Stimulated activated naive CD8-positive, alpha-beta T cell treated with anti-CD3 and anti-CD28 coated beads, Interleukin-15, Interleukin-2, amounts not matched to agents 100 ng/mL and 50 ng/mL, for 24 hours (primary cell): ENCODE measurements around the gene SAXO1.
"Not testable (repeated sequence)": the region's sequence is repeated elsewhere in the genome, so short reads cannot be mapped to it uniquely, and the experiment has no call there.

ENCODE experiments used
- H3K27ac Mint-ChIP-seq: one replicate; pipeline ENCODE4 v1.8.0; 2021; ENCODE audit warnings: mild to moderate bottlenecking, mixed read lengths
- H3K27me3 Mint-ChIP-seq: one replicate; pipeline ENCODE4 v1.8.0; 2021; ENCODE audit warnings: mixed read lengths
- H3K36me3 Mint-ChIP-seq: one replicate; pipeline ENCODE4 v1.8.0; 2021; ENCODE audit warnings: low read depth, mixed read lengths
- H3K4me1 Mint-ChIP-seq: one replicate; pipeline ENCODE4 v1.8.0; 2021; ENCODE audit warnings: low read depth, mixed read lengths
- H3K4me3 Mint-ChIP-seq: one replicate; pipeline ENCODE4 v1.8.0; 2021; ENCODE audit warnings: mild to moderate bottlenecking, mixed read lengths
- H3K9me3 Mint-ChIP-seq: one replicate; pipeline ENCODE4 v1.8.0; 2021; ENCODE audit warnings: mixed read lengths

The SAXO1 gene

DNA sequence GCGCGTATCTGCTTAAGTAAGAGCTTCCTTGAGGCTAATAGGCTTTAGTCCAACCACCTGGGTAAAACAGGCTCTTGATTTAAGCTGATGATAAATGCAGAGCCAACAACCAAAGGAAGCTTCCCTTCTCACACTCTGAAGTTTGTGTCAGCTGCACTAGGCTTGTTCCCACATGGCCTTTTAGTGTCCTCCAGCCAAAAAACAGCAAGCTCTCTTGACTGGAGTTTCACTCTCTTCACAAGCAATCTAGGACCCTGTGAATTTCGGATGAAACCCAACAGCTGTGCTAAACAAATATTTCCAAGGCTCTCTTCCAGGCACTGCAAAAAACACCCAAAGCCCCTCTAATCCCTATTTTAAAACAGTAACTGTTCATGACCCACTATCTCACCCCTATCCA is 63.9 kb downstream of the SAXO1 start:
- H3K4me3 Mint-ChIP-seq, result no peak overlapping the region
- peaks cover 19% of the 10 kb centered on the region for H3K9me3 Mint-ChIP-seq
- H3K36me3 Mint-ChIP-seq, result no peaks in the 10 kb centered on the region
- H3K4me1 Mint-ChIP-seq, result no peaks in the 10 kb centered on the region
- no peak overlapping the region for H3K27ac Mint-ChIP-seq
- peaks cover 4% of the 10 kb centered on the region for H3K27me3 Mint-ChIP-seq

- Mint-ChIP-seq H3K27me3 (peaks cover 8% of the 10 kb centered on the region), H3K9me3 (no peaks in the 10 kb centered on the region), H3K27ac (no peak overlapping the region), H3K4me1 (no peaks in the 10 kb centered on the region), H3K4me3 (no peak overlapping the region), H3K36me3 (no peaks in the 10 kb centered on the region)
Observed at GRCh38 chr9:18955626-18956025, 77.4 kb downstream of the SAXO1 start.

DNA sequence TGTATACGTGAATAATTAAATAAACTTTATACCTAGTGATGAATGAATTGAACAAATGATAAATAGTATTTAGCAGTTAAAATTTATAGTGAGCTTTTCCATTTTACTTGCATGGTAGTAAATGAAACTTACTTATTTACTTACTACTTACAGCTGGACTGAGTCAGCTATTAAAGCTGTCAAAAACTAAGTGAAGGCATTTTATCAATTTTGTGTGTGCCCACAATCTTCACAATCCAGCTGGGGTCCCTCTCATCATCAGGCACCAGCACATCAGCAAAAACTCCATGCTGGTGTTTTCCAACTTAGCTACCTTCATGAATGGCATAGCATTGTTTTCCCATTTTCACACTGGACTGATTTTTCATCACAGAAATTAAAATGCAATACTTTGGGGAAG is 81.1 kb downstream of the SAXO1 start:
- H3K27ac Mint-ChIP-seq, result no peak overlapping the region
- no peaks in the 10 kb centered on the region for H3K9me3 Mint-ChIP-seq
- H3K36me3 Mint-ChIP-seq, result no peaks in the 10 kb centered on the region
- H3K4me3 Mint-ChIP-seq, result no peak overlapping the region
- H3K4me1 Mint-ChIP-seq, result no peaks in the 10 kb centered on the region
- peaks cover 6% of the 10 kb centered on the region for H3K27me3 Mint-ChIP-seq

DNA sequence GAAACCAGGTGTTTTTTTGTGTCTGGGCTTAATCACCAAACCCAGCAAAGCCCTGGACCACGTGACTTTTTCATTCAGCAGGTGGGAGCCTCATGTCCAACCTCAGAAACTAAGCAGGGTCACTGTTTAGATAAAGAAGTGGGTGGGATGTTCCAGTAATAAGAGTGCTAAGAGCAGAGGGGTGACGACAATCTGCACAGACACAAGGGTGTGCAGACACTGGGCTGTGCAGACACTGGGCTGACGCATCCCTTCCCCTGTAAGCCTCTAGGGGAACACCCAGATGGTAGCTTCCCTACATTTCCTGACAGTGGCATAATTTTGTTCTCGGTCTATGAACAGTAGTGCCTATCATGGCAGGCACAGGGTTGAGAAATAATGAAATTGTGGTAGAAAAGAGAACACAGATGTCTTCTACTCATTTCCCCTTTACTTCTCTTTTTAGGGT is 85.1 kb downstream of the SAXO1 start:
- no peak overlapping the region for H3K4me3 Mint-ChIP-seq

DNA sequence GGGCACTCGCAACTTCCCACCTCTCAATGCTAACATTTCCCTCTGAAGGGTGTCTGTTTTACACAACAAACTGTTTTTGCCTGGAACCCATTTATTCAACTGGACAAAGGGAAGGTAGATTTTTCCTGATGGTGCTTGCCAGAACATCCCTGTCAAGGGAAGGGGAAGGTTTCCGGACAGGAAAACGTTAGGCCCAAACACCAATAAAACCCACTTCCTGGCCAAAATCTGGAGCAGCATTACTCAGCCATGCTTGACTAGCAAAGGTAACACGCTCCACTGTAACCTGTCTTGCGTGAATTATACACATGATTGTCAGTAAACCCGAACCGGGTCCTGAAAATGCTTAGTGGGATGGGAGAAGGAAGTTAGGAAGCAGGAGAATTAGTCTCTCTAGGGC is 90.2 kb downstream of the SAXO1 start:
- Mint-ChIP-seq H3K9me3 (no peaks in the 10 kb centered on the region), H3K4me3 (no peak overlapping the region), H3K27me3 (no peaks in the 10 kb centered on the region), H3K36me3 (no peaks in the 10 kb centered on the region), H3K4me1 (no peaks in the 10 kb centered on the region), H3K27ac (no peak overlapping the region)

More for the DNA sequence above, 85.1 kb downstream of the SAXO1 start:
- no peak overlapping the region for H3K27ac Mint-ChIP-seq
- no peaks in the 10 kb centered on the region for H3K27me3 Mint-ChIP-seq
- H3K4me1 Mint-ChIP-seq, result no peaks in the 10 kb centered on the region
- H3K9me3 Mint-ChIP-seq, result no peaks in the 10 kb centered on the region
- no peaks in the 10 kb centered on the region for H3K36me3 Mint-ChIP-seq

GRCh38 chr9:18941060-18941740 is 91.8 kb downstream of the SAXO1 start:
- Mint-ChIP-seq H3K4me1 (no peaks in the 10 kb centered on the region), H3K4me3 (no peak overlapping the region), H3K36me3 (no peaks in the 10 kb centered on the region), H3K27ac (no peak overlapping the region), H3K27me3 (no peaks in the 10 kb centered on the region), H3K9me3 (no peaks in the 10 kb centered on the region)

DNA sequence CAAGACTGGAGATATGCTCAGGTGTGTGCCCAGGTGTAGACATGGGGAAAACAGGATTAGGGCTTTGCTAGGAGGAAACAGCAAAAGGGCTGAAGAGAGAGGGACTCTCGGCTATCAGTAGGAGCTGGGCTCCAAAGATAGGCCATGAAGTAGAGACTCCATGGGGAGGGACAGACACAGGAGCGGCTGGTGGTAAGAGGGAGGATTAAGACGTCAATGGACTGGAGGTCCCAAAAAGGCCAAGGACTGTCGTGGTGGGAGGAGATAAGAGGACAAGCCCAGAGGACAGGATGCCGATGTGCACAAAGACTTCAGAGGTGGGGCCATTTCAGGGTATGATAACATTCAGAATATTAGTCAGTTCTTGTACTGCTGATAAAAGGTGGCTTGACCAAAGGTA is 93.1 kb downstream of the SAXO1 start:
- no peaks in the 10 kb centered on the region for H3K27me3 Mint-ChIP-seq
- H3K36me3 Mint-ChIP-seq, result no peaks in the 10 kb centered on the region
- no peaks in the 10 kb centered on the region for H3K9me3 Mint-ChIP-seq
- H3K27ac Mint-ChIP-seq, result no peak overlapping the region
- H3K4me3 Mint-ChIP-seq, result no peak overlapping the region
- H3K4me1 Mint-ChIP-seq, result no peaks in the 10 kb centered on the region

DNA sequence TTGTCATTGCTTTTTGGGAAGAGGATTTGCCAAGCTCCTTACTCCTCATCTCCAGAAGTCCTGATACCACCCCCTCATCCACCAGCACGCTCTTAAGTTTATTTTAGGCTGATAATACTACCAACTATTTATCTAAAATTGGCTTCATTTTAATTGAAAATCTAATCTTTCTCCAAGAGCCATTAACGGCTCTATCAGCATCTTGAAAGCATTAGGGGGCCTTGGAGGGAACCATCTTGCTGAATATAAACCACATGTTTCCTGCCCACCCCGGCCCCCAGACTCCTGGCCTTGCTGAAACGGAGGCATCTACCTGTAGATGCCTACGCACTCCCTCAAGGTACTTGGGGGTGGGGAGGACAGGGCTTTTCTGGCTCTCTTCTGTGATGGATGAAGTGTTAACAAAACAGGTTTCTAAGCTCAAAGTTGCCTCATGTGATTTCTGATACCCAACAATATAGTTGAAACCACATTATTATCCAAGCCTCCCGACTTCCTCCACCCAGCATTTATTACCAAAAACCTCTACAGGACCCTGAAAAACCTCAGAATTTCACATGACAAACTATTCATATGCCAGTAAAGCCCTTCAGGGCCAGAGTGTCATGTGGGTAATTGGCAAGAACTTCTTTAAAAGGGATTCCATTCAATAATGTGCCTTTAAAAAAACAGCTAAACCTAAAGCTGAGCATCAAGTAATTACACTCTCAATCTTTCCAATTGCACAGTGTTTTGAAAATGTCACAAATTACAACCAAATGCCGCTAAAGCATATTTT is 96.7 kb downstream of the SAXO1 start:
- peaks cover 7% of the 10 kb centered on the region for H3K9me3 Mint-ChIP-seq
- no peaks in the 10 kb centered on the region for H3K27me3 Mint-ChIP-seq
- no peaks in the 10 kb centered on the region for H3K4me1 Mint-ChIP-seq
- H3K36me3 Mint-ChIP-seq, result no peaks in the 10 kb centered on the region
- no peak overlapping the region for H3K4me3 Mint-ChIP-seq
- H3K27ac Mint-ChIP-seq, result no peak overlapping the region

DNA sequence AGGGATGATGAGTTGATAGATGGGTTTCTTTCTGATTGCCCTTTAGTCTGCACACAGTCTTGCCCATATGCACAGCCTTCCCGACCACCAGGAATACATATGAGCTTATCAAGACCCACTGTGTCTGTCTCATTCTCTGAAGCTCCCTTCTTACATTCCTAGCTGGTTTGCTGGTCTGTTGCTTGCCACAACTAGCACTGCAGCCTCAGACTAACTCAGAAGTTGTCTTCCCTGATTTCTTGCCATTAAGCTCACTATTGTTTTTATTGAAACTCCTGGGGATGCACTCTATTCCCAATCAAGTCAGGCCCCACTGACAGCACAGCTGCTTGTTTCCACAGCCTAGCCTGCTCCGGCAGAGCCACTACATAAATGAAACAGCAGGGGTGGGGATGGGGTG is 97.5 kb downstream of the SAXO1 start:
- H3K4me1 Mint-ChIP-seq, result no peaks in the 10 kb centered on the region
- H3K27ac Mint-ChIP-seq, result no peak overlapping the region
- H3K36me3 Mint-ChIP-seq, result no peaks in the 10 kb centered on the region
- peaks cover 7% of the 10 kb centered on the region for H3K9me3 Mint-ChIP-seq
- H3K27me3 Mint-ChIP-seq, result no peaks in the 10 kb centered on the region
- H3K4me3 Mint-ChIP-seq, result no peak overlapping the region

GRCh38 chr9:18930611-18931010 is 102.4 kb downstream of the SAXO1 start:
- H3K27ac Mint-ChIP-seq, H3K9me3 Mint-ChIP-seq, H3K4me3 Mint-ChIP-seq, H3K4me1 Mint-ChIP-seq, H3K27me3 Mint-ChIP-seq, H3K36me3 Mint-ChIP-seq: not testable (repeated sequence)

GRCh38 chr9:18928711-18929110 is 104.3 kb downstream of the SAXO1 start:
- no peaks in the 10 kb centered on the region for H3K9me3 Mint-ChIP-seq
- no peaks in the 10 kb centered on the region for H3K27me3 Mint-ChIP-seq
- H3K4me1 Mint-ChIP-seq, result no peaks in the 10 kb centered on the region
- no peak overlapping the region for H3K4me3 Mint-ChIP-seq
- H3K27ac Mint-ChIP-seq, result no peak overlapping the region
- no peaks in the 10 kb centered on the region for H3K36me3 Mint-ChIP-seq

DNA sequence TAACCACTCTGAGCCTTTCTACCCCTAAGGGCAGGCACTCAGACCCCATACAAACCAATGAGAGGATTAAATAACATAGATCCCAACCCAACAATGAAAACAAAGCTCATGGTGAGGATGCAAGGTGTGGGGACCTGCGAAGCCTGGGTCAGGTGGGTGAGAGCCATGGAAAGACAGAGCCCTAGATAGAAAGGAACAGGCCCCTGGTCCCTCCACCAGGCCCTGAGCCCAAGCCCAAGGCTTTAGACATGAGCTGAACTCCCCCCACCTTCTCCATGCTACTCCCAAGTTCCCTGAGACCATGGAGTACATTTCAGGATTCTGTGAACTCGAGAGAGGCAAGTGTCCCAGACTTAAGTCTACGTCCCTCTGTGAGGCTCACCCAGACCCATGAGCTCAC is 106.5 kb downstream of the SAXO1 start:
- H3K27ac Mint-ChIP-seq, result no peak overlapping the region
- no peaks in the 10 kb centered on the region for H3K36me3 Mint-ChIP-seq
- H3K27me3 Mint-ChIP-seq, result no peaks in the 10 kb centered on the region
- no peaks in the 10 kb centered on the region for H3K9me3 Mint-ChIP-seq
- H3K4me1 Mint-ChIP-seq, result no peaks in the 10 kb centered on the region
- H3K4me3 Mint-ChIP-seq, result no peak overlapping the region

DNA sequence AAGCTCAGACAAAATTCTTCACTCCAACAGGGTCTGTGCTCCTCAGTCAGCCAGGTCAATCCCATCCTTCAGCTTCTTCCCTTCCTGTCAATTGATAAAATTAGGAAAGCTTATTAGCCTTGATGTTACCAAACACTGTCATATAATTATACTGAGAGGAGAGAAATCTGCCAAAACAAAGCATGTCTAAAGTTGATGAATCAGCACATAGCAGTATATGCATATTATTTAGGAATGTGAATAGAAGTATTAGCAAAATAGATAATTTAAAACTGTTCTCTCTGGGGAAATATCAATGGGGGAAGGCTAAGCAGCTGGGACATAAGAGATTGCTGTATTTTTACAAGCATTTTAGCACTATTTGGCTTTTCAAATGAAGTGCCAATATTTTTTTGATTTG is 107.1 kb downstream of the SAXO1 start:
- no peaks in the 10 kb centered on the region for H3K4me1 Mint-ChIP-seq

GRCh38 chr9:18923671-18924430 is 109.2 kb downstream of the SAXO1 start:
- no peaks in the 10 kb centered on the region for H3K36me3 Mint-ChIP-seq
- no peaks in the 10 kb centered on the region for H3K27me3 Mint-ChIP-seq
- H3K27ac Mint-ChIP-seq, result no peak overlapping the region
- H3K4me1 Mint-ChIP-seq, result no peaks in the 10 kb centered on the region
- H3K4me3 Mint-ChIP-seq, result no peak overlapping the region
- no peaks in the 10 kb centered on the region for H3K9me3 Mint-ChIP-seq

More for the DNA sequence above, 107.1 kb downstream of the SAXO1 start:
- Mint-ChIP-seq H3K9me3 (no peaks in the 10 kb centered on the region), H3K27me3 (no peaks in the 10 kb centered on the region), H3K27ac (no peak overlapping the region), H3K4me3 (no peak overlapping the region), H3K36me3 (no peaks in the 10 kb centered on the region)

- Mint-ChIP-seq H3K4me3 (no peak overlapping the region), H3K9me3 (no peaks in the 10 kb centered on the region), H3K4me1 (no peaks in the 10 kb centered on the region), H3K27me3 (no peaks in the 10 kb centered on the region), H3K27ac (no peak overlapping the region), H3K36me3 (no peaks in the 10 kb centered on the region)
Observed at GRCh38 chr9:18923167-18923566, 109.8 kb downstream of the SAXO1 start.
